Renal cortical epithelial cell (primary cell): ENCODE measurements around the gene NELFB. TPM values are rescaled to one million over a fixed set of nuclear protein-coding genes. Genes with fewer than 3 reads are reported as not detected.

Source experiments
- DNase-seq: peaks from one replicate; pipeline ENCODE4 v3.0.0-alpha.2; 2011; ENCODE audit warnings: low read depth
- total RNA-seq: library from RNA; depleted of rRNA; stranded (reverse); fragments of >200 nt; gene quantifications from 2 replicates; pipeline ENCODE4 v1.2.3, GENCODE V29; 2014

Gene NELFB
- total RNA-seq, 1 donor from 2014 or later: 62.2 TPM

- DNase-seq: peak; percentile 96
These were observed 31.8 kb upstream of the NELFB start for GRCh38 chr9:137223078-137223970.

GRCh38 chr9:137224830-137225694 is 30.1 kb upstream of the NELFB start, which contains the start of gene CYSRT1:
Gene CYSRT1, plus strand, starts transcription at chr9:137225174. Its CDS starts 448 bp downstream, at chr9:137225622.
- no peak for DNase-seq

GRCh38 chr9:137225699-137226331 is 29.3 kb upstream of the NELFB start:
- no peak for DNase-seq

- peak; percentile 42 for DNase-seq
These were observed 28.6 kb upstream of the NELFB start for GRCh38 chr9:137226338-137227053.

- peak; percentile 50 for DNase-seq
These were observed 27.9 kb upstream of the NELFB start, which contains the start of gene RNF224 for GRCh38 chr9:137227054-137227852. Gene RNF224, plus strand, starts transcription at chr9:137227502. Its CDS starts 834 bp downstream, at chr9:137228336.

GRCh38 chr9:137227853-137228505 is 27.1 kb upstream of the NELFB start:
- no peak for DNase-seq

GRCh38 chr9:137228506-137228967 is 26.6 kb upstream of the NELFB start:
- no peak for DNase-seq

- DNase-seq: no peak
These were observed 25.9 kb upstream of the NELFB start for GRCh38 chr9:137228968-137229896.

GRCh38 chr9:137229903-137230704 is 25.0 kb upstream of the NELFB start:
- DNase-seq: no peak

- no peak for DNase-seq
These were observed 24.3 kb upstream of the NELFB start, which contains the start of gene SLC34A3 for GRCh38 chr9:137230705-137231371. Gene SLC34A3, plus strand, starts transcription at chr9:137230901. Its CDS starts 802 bp downstream, at chr9:137231703.

- no peak for DNase-seq
These were observed 23.6 kb upstream of the NELFB start for GRCh38 chr9:137231372-137232039.

- no peak for DNase-seq
These were observed 23.0 kb upstream of the NELFB start for GRCh38 chr9:137232101-137232500.

GRCh38 chr9:137232510-137232909 is 22.6 kb upstream of the NELFB start:
- DNase-seq: no peak

- no peak for DNase-seq
These were observed 21.8 kb upstream of the NELFB start for GRCh38 chr9:137233143-137233980.

GRCh38 chr9:137234055-137234697 is 21.0 kb upstream of the NELFB start:
- no peak for DNase-seq
